ENCODE results near the gene HERPUD1.

DNA sequence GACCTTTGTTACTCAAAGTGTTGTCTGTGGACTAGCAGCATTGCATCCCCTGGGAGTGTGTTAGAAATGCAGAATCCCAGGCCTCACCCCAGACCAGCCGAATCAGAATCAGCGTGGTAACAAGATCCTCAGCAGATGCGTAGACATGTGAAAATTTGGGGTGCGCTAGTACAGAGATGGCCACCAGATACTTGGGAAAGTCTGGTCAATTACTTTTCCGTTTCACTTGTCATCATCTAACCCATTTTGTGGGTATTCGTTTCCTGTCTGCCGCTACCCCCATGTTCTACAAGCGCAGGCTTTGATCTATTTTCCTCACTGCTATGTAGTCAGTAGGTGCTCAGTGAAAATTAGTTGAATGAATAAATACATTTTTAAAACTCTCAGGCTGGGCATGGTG is 33.1 kb upstream of the HERPUD1 start:
- no peak for TF ChIP-seq POLR2A (IDR thresholded peaks at IDR 0.05)
- TF ChIP-seq, protein P1, sequence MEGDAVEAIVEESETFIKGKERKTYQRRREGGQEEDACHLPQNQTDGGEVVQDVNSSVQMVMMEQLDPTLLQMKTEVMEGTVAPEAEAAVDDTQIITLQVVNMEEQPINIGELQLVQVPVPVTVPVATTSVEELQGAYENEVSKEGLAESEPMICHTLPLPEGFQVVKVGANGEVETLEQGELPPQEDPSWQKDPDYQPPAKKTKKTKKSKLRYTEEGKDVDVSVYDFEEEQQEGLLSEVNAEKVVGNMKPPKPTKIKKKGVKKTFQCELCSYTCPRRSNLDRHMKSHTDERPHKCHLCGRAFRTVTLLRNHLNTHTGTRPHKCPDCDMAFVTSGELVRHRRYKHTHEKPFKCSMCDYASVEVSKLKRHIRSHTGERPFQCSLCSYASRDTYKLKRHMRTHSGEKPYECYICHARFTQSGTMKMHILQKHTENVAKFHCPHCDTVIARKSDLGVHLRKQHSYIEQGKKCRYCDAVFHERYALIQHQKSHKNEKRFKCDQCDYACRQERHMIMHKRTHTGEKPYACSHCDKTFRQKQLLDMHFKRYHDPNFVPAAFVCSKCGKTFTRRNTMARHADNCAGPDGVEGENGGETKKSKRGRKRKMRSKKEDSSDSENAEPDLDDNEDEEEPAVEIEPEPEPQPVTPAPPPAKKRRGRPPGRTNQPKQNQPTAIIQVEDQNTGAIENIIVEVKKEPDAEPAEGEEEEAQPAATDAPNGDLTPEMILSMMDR (IDR thresholded peaks at IDR 0.05): no peak

Data from esophagus squamous epithelium (tissue), 4 donors.